ENCODE data around the gene OR1N1.
A peak's percentile ranks its signal among the peaks of the same experiment; 100 is the strongest.

The OR1N1 gene

DNA sequence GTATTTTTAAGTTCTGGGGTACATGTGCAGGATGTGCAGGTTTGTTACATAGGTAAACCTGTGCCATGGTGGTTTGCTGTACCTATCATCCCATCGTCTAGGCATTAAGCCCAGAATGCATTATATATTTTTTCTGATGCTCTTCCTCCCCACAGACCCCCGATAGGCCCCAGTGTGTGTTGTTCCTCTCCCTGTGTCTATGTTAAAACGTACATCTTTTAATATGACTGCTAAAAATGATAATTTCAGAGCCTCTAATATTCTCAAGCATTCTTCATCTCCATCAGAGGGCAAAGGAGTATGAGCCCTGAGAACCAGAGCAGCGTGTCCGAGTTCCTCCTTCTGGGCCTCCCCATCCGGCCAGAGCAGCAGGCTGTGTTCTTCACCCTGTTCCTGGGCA lies 16.6 kb downstream of the OR1N1 start, which contains the start of gene OR1J2:
TSS of gene OR1J2 (plus strand) at position 301 of the 400 bp plus-strand sequence. CDS start at position 301, 0 bp downstream.
- Mint-ChIP-seq H3K4me1 (no peaks in the 10 kb centered on the region), H3K9me3 (no peaks in the 10 kb centered on the region), H3K36me3 (no peaks in the 10 kb centered on the region), H3K4me3 (no peak within 1 kb of the TSS), H3K27ac (no peak within 1 kb of the TSS)
- no peak for DNase-seq (ENCODE audit: low spot score in 2 of 2)
- no peak for ATAC-seq

DNA sequence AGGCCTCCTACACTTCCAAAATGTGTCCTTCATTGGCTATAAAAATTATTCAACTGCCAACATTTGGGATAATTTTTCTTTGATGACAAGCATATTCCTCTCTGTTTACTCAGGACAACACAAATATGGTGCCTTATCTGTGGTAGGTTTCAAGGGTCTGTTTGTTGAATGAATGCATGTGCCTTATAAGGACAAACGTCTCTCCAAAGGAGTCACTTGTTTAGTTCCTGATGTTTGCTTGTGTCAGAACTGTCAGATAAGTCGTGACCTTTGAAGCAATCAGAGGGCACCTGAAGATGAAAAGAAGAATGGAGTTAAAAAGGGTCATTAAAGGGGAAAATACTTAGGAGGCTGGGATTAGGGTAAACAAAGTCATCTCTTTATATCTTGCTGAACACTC lies 20.1 kb downstream of the OR1N1 start:
- DNase-seq (ENCODE audit: low spot score in 2 of 2), result no peak
- Mint-ChIP-seq H3K4me1 (no peaks in the 10 kb centered on the region), H3K27ac (no peak overlapping the region), H3K9me3 (no peaks in the 10 kb centered on the region), H3K36me3 (no peaks in the 10 kb centered on the region), H3K4me3 (no peak overlapping the region)
- ATAC-seq, result no peak

DNA sequence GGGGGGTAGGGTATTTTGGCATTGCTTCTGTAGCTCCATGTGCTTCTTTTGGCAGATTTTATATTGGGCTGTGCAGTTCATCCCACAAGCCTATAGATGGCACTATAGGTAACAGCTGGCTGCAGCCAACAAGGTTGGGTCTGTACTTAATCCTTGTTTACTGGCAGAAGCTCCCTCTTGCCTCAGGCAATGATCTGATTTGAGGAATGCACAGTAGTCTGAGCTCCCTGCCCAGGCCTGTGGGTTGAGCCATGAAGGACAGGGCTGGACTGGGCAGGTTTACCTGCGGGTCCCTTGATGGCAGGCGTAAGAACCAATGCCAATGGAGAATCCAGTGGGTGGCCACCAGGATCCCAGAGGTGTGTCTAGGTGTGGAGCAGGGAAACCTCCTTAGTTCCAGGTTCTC lies 28.2 kb downstream of the OR1N1 start:
- H3K4me3 Mint-ChIP-seq, result no peak overlapping the region
- DNase-seq (ENCODE audit: low spot score in 2 of 2) (no peak), ATAC-seq (peak; percentile 51)
- no peaks in the 10 kb centered on the region for H3K36me3 Mint-ChIP-seq
- H3K4me1 Mint-ChIP-seq, result no peaks in the 10 kb centered on the region
- H3K9me3 Mint-ChIP-seq, result no peaks in the 10 kb centered on the region
- H3K27ac Mint-ChIP-seq, result no peak overlapping the region

DNA sequence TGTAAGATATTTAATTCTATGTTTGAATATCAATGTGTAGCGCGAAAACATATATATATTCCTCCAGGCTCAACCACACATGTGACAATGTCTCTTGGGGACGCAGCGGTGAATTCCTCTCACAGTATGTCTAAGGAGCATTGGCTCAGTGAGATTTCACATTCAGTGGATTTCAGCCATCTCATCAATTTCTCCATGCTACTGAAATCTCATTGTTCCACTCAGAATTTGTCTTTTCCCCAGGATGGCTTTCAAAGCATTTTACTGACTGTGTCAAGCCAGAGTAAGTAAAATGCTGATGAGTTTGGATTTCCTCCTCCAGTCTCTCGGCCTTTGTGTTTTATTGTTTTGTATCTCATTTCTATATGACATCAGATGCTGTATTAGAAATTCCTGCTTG lies 48.0 kb downstream of the OR1N1 start:
- H3K4me3 Mint-ChIP-seq, result no peak overlapping the region
- no peaks in the 10 kb centered on the region for H3K9me3 Mint-ChIP-seq
- no peak overlapping the region for H3K27ac Mint-ChIP-seq
- peaks cover 8% of the 10 kb centered on the region for H3K4me1 Mint-ChIP-seq
- ATAC-seq (no peak), DNase-seq (ENCODE audit: low spot score in 2 of 2) (no peak)
- no peaks in the 10 kb centered on the region for H3K36me3 Mint-ChIP-seq

DNA sequence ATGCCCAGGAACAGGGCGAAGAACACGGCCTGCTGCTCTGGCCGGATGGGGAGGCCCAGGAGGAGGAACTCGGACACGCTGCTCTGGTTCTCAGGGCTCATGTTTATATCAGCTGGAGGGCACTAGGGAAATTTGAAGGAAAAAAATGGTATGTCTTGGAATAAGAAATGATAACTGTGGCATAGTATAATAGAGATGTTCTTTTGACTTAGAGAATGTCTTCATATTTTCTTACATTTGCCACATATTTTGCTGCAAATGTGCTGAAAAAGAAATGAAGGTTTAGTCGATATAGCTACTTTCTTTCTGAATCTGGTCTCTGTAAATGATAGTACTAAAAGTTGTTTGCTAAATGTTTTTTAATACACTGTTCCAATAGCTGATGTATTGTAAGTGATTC lies 49.3 kb downstream of the OR1N1 start, which contains the start of gene OR1J1:
TSS of gene OR1J1 (minus strand) at position 101 of the 400 bp plus-strand sequence. CDS start at position 101, 0 bp downstream.
- Mint-ChIP-seq H3K4me3 (no peak within 1 kb of the TSS), H3K27ac (no peak within 1 kb of the TSS), H3K9me3 (no peaks in the 10 kb centered on the region), H3K36me3 (no peaks in the 10 kb centered on the region), H3K4me1 (peaks cover 8% of the 10 kb centered on the region)
- DNase-seq (ENCODE audit: low spot score in 2 of 2) (no peak), ATAC-seq (no peak)

DNA sequence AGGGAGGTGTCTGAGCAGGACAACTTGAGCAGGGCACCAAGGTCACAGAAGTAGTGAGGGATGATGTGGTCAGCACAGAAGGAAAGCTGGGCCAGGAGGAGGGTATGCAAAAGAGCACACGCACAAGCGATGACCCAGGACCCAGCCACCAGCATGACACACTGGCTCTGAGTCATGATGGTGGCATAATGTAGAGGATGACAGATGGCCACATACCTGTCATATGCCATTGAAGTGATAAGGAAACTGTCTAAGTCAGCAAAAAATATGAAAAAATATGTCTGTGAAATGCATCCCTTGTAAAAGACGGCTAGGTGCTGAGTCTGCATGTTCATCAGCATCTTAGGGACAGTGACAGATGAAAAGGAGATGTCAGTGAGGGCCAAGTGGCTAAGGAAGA lies 49.7 kb downstream of the OR1N1 start:
- ATAC-seq, result peak; percentile 99
- Mint-ChIP-seq H3K27ac (no peak overlapping the region), H3K4me3 (no peak overlapping the region), H3K36me3 (no peaks in the 10 kb centered on the region), H3K9me3 (no peaks in the 10 kb centered on the region), H3K4me1 (peaks cover 8% of the 10 kb centered on the region)
- no peak for DNase-seq (ENCODE audit: low spot score in 2 of 2)
